Measurements from ENCODE around the gene ACACA.

DNA sequence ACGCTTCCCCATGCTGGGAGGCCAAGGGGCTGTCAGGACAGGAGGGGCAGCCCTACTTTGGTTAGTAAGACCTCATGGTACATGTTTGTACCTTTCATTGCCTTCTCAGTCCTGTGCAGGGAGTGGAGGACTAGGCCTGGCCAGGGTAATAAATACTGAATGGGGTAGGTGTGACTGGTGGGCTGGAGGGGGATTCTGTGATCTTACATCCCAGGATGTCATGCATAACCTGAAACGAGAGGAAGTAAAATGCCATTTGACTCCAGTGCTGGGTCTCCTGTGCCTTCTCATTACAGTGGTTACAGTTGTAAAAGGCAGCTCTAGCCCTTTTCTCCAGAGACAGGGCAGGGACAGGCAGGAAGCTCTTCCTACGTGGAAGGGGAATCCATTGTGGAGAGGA lies 319.7 kb downstream of the ACACA start:
- no peak for TF ChIP-seq EP300 (IDR thresholded peaks at IDR 0.05)
- TF ChIP-seq POLR2A (IDR thresholded peaks at IDR 0.05), result no peak
- TF ChIP-seq, protein P1, sequence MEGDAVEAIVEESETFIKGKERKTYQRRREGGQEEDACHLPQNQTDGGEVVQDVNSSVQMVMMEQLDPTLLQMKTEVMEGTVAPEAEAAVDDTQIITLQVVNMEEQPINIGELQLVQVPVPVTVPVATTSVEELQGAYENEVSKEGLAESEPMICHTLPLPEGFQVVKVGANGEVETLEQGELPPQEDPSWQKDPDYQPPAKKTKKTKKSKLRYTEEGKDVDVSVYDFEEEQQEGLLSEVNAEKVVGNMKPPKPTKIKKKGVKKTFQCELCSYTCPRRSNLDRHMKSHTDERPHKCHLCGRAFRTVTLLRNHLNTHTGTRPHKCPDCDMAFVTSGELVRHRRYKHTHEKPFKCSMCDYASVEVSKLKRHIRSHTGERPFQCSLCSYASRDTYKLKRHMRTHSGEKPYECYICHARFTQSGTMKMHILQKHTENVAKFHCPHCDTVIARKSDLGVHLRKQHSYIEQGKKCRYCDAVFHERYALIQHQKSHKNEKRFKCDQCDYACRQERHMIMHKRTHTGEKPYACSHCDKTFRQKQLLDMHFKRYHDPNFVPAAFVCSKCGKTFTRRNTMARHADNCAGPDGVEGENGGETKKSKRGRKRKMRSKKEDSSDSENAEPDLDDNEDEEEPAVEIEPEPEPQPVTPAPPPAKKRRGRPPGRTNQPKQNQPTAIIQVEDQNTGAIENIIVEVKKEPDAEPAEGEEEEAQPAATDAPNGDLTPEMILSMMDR (IDR thresholded peaks at IDR 0.05), result no peak

Measured in suprapubic skin (tissue), 3 donors.